Smooth muscle cell (in vitro differentiated cells): Measurements from ENCODE around the gene CD6. TPM values are rescaled to one million over a fixed set of nuclear protein-coding genes. Genes with fewer than 3 reads are reported as not detected.

Source experiments
- DNase-seq: peaks from one replicate; lab custom pipeline; 2025; ENCODE audit not compliant: unreplicated experiment; lab: John Stamatoyannopoulos, UW
- H2AFZ ChIP-seq: fragments of 200-600 bp; sonication (generic); 2 replicates; pipeline ENCODE4 v1.6.0; 2016; ENCODE audit warnings: antibody characterized with exemption, low read depth, mild to moderate bottlenecking
- H3F3A ChIP-seq: fragments of 200-600 bp; sonication (generic); 2 replicates; pipeline ENCODE4 v1.6.0; 2017; ENCODE audit warnings: antibody characterized with exemption, low read depth
- H3K27ac ChIP-seq: fragments of 200-600 bp; sonication (generic); 2 replicates; pipeline ENCODE4 v1.5.1; 2016; ENCODE audit warnings: low read depth, mild to moderate bottlenecking
- H3K27me3 ChIP-seq: fragments of 200-600 bp; sonication (generic); 2 replicates; pipeline ENCODE4 v1.6.1; 2016; ENCODE audit warnings: low read depth, mild to moderate bottlenecking
- H3K36me3 ChIP-seq: fragments of 200-600 bp; sonication (generic); 2 replicates; pipeline ENCODE4 v1.5.1; 2016; ENCODE audit warnings: low read depth
- H3K4me1 ChIP-seq: fragments of 200-600 bp; sonication (generic); 2 replicates; pipeline ENCODE4 v1.5.1; 2016; ENCODE audit warnings: low read depth
- H3K4me2 ChIP-seq: fragments of 200-600 bp; sonication (generic); 2 replicates; pipeline ENCODE4 v1.6.0; 2016; ENCODE audit warnings: mild to moderate bottlenecking
- H3K4me3 ChIP-seq: fragments of 200-600 bp; sonication (generic); 2 replicates; pipeline ENCODE4 v1.5.1; 2016; ENCODE audit warnings: mild to moderate bottlenecking
- H3K79me2 ChIP-seq: fragments of 200-600 bp; sonication (generic); 2 replicates; pipeline ENCODE4 v1.6.0; 2016; ENCODE audit warnings: low read depth, mild to moderate bottlenecking
- H3K9ac ChIP-seq: fragments of 200-600 bp; sonication (generic); 2 replicates; pipeline ENCODE4 v1.6.0; 2016; ENCODE audit warnings: low read depth
- H3K9me3 ChIP-seq: fragments of 200-600 bp; sonication (generic); replicated peaks from 2 replicates; pipeline ENCODE4 v1.5.1; 2016; ENCODE audit warnings: low read depth
- H4K20me1 ChIP-seq: fragments of 200-600 bp; sonication (generic); 2 replicates; pipeline ENCODE4 v1.6.0; 2016; ENCODE audit warnings: low read depth
- CTCF ChIP-seq: fragments of 200-600 bp; sonication (generic); IDR thresholded peaks from 2 replicates; pipeline ENCODE4 v1.5.1; 2017; ENCODE audit warnings: borderline replicate concordance, mild to moderate bottlenecking, antibody characterized with exemption; ENCODE audit not compliant: insufficient read depth, poor library complexity, severe bottlenecking
- WGBS: methylation state at CpG from one replicate; pipeline ENCODE4 v1.1.7; 2016; ENCODE audit warnings: low lambda C conversion rate; 5-methylcytosine and 5-hydroxymethylcytosine counted together
- polyA plus RNA-seq: library from polyadenylated mRNA; unstranded; fragments of >200 nt; fragmentation: Nextera tagmentation; extraction: Ambion mirVana; gene quantifications from 2 replicates; pipeline ENCODE4 v1.2.1, GENCODE V29; 2016
- total RNA-seq: library from RNA; depleted of rRNA; stranded (reverse); fragments of >200 nt; gene quantifications from 2 replicates; pipeline ENCODE4 v1.2.3, GENCODE V29; 2014

CD6 gene
- total and polyA plus RNA-seq, 2 experiments from 2014 or later = 0.27 TPM; not detected in 1

GRCh38 chr11:60927600-60927999, 43.9 kb upstream of the CD6 start:
- Histone ChIP-seq H3K9ac (no peak overlapping the region), H3K9me3 (no peaks in the 10 kb centered on the region), H3K36me3 (peaks cover 3% of the 10 kb centered on the region), H2AFZ (no peak overlapping the region), H3F3A (no peaks in the 10 kb centered on the region), H3K27ac (no peak overlapping the region), H3K79me2 (no peaks in the 10 kb centered on the region), H3K4me1 (peaks cover 13% of the 10 kb centered on the region), H3K4me2 (no peak overlapping the region), H3K27me3 (no peaks in the 10 kb centered on the region), H3K4me3 (no peak overlapping the region), H4K20me1 (peaks cover 3% of the 10 kb centered on the region)
- 96% methylated on average over 16 of the region's 16 CpGs for WGBS
- no peak for TF ChIP-seq CTCF
- no peak for DNase-seq

DNA sequence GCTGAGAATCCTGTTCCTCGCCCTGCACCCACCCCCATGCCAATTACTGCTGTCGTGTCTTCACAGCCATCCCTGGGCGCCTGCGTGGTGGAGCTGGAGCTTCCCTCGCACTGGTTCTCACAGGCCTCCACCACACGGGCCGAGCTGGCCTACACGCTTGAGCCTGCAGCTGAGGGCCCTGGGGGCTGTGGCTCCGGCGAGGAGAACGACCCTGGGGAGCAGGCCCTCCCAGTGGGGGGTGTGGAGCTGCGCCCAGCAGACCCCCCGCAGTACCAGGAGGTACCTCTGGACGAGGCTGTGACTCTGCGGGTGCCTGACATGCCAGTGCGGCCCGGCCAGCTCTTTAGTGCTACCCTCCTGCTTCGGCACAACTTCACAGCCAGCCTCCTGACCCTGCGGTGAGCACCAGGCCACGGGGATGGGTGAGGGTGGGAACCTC, 42.9 kb upstream of the CD6 start:
- WGBS = 97% methylated on average over 20 of the region's 20 CpGs
- Histone ChIP-seq H3K27ac (no peak overlapping the region), H2AFZ (no peak overlapping the region), H3F3A (no peaks in the 10 kb centered on the region), H3K4me3 (no peak overlapping the region), H3K4me1 (peaks cover 13% of the 10 kb centered on the region), H3K36me3 (peaks cover 3% of the 10 kb centered on the region), H3K9me3 (no peaks in the 10 kb centered on the region), H3K27me3 (no peaks in the 10 kb centered on the region), H3K4me2 (no peak overlapping the region), H3K79me2 (no peaks in the 10 kb centered on the region), H4K20me1 (peaks cover 3% of the 10 kb centered on the region), H3K9ac (no peak overlapping the region)
- no peak for DNase-seq
- no peak for TF ChIP-seq CTCF

DNA sequence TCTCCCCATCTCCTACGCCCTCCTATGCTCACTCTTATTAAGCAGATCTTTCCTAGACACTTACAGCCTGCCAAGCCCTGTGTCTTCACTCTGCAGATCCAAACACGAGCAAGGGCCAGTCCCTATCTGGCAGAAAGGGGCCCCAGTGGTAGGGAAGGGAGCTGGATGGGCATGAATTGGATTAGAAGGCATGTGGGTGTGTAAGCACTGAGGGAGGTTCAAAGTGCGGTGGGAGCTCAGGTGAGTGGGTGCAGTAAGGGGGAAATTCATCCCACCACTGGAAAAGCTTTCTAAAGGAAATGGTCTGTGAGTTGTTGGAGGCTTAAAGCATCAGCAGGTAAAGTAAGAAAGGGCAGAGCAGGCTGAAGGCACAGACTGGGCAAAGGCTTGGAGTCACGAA, 41.7 kb upstream of the CD6 start:
- no peaks in the 10 kb centered on the region for H3K79me2 ChIP-seq
- no peaks in the 10 kb centered on the region for H3K9me3 ChIP-seq
- H4K20me1 ChIP-seq = peaks cover 3% of the 10 kb centered on the region
- H3K36me3 ChIP-seq = peaks cover 3% of the 10 kb centered on the region
- H3K4me3 ChIP-seq = no peak overlapping the region
- H2AFZ ChIP-seq = no peak overlapping the region
- H3K27me3 ChIP-seq = no peaks in the 10 kb centered on the region
- no peaks in the 10 kb centered on the region for H3F3A ChIP-seq
- no peak overlapping the region for H3K4me2 ChIP-seq
- H3K27ac ChIP-seq = no peak overlapping the region
- 90% methylated on average over 4 of the region's 4 CpGs for WGBS
- no peak for TF ChIP-seq CTCF
- DNase-seq = no peak
- H3K9ac ChIP-seq = no peak overlapping the region
- peaks cover 12% of the 10 kb centered on the region for H3K4me1 ChIP-seq

GRCh38 chr11:60930394-60930793, 41.1 kb upstream of the CD6 start:
- no peaks in the 10 kb centered on the region for H3K27me3 ChIP-seq
- H3K4me1 ChIP-seq = peaks cover 6% of the 10 kb centered on the region
- H3K9ac ChIP-seq = no peak overlapping the region
- H3F3A ChIP-seq = no peaks in the 10 kb centered on the region
- no peaks in the 10 kb centered on the region for H3K79me2 ChIP-seq
- H3K27ac ChIP-seq = no peak overlapping the region
- TF ChIP-seq CTCF = no peak
- H3K9me3 ChIP-seq = no peaks in the 10 kb centered on the region
- 97% methylated on average over 4 of the region's 4 CpGs for WGBS
- no peak for DNase-seq
- H2AFZ ChIP-seq = no peak overlapping the region
- peaks cover 3% of the 10 kb centered on the region for H3K36me3 ChIP-seq
- no peak overlapping the region for H3K4me2 ChIP-seq
- H3K4me3 ChIP-seq = no peak overlapping the region
- peaks cover 3% of the 10 kb centered on the region for H4K20me1 ChIP-seq
